A549 (cell line): ENCODE measurements around the gene ZNF350.

Experiments
- BHLHE40 ChIP-seq: IDR thresholded peaks from 2 replicates; pipeline ENCODE4 v1.6.1; 2012; ENCODE audit warnings: low read depth, low read length, inconsistent platforms
- HDAC2 ChIP-seq: fragments of 200-600 bp; sonication (generic); IDR thresholded peaks from 2 replicates; pipeline ENCODE4 v1.6.1; 2016
- HOXB5 ChIP-seq: fragments of 250-450 bp; sonication (Bioruptor Pico); IDR thresholded peaks from 2 replicates; pipeline ENCODE4 v1.5.0; 2020; ENCODE audit warnings: mild to moderate bottlenecking, moderate library complexity
- MAFK ChIP-seq: fragments of 450-650 bp; IDR thresholded peaks from 2 replicates; pipeline ENCODE4 v1.6.1; 2014; ENCODE audit not compliant: partially characterized antibody
- NR3C1 ChIP-seq: fragments of >200 bp; sonication (Bioruptor Twin); formaldehyde crosslinking; IDR thresholded peaks from 3 replicates; pipeline ENCODE4 v1.6.1; 2017
- PHF8 ChIP-seq: fragments of 200-600 bp; sonication (generic); IDR thresholded peaks from 2 replicates; pipeline ENCODE4 v1.6.1; 2016; ENCODE audit warnings: low read depth, mild to moderate bottlenecking, antibody characterized with exemption, moderate library complexity, borderline replicate concordance
- RARB ChIP-seq: fragments of 250-450 bp; sonication (Bioruptor Pico); IDR thresholded peaks from 2 replicates; pipeline ENCODE4 v1.8.0; 2021; ENCODE audit warnings: mild to moderate bottlenecking, moderate library complexity
- RCOR1 ChIP-seq: fragments of 150-350 bp; IDR thresholded peaks from 2 replicates; pipeline ENCODE4 v1.6.1; 2014; ENCODE audit warnings: antibody characterized with exemption, low read length, low read depth
- RFX5 ChIP-seq: fragments of 450-650 bp; IDR thresholded peaks from 2 replicates; pipeline ENCODE4 v1.7.1; 2014; ENCODE audit warnings: antibody characterized with exemption, mild to moderate bottlenecking, moderate library complexity
- ZFP36 ChIP-seq: fragments of 450-650 bp; IDR thresholded peaks from 2 replicates; pipeline ENCODE4 v1.6.1; 2014; ENCODE audit warnings: borderline replicate concordance; ENCODE audit not compliant: partially characterized antibody
- TF ChIP-seq, protein P1 (sequence below): fragments of >200 bp; sonication (Bioruptor Twin); formaldehyde crosslinking; IDR thresholded peaks from 3 replicates; pipeline ENCODE4 v1.5.1; 2016
- TF ChIP-seq, protein P2 (sequence below): fragments of 450-650 bp; IDR thresholded peaks from 2 replicates; pipeline ENCODE4 v1.6.1; 2014; ENCODE audit warnings: antibody characterized with exemption
- TF ChIP-seq, protein P3 (sequence below): fragments of 150-350 bp; IDR thresholded peaks from 2 replicates; pipeline ENCODE4 v1.6.1; 2014; ENCODE audit warnings: low read depth, mild to moderate bottlenecking, low read length

DNA sequence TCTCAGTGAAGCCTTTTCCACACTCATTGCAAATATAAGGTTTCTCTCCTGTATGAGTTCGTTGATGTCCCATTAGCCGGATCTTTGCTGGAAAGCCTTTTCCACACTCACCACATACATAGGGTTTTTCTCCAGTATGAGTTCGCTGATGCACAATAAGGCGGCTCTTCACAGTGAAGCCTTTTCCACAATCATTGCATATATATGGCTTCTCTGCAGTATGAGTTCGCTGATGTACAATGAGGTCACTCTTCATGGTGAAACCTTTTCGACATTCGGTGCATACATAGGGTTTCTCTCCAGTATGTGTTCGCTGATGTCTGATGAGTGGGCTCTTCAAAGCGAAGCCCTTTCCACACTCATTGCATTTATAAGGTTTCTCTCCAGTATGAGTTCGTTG, 6.8 kb upstream of the ZNF350 start:
- TF ChIP-seq, protein P1, sequence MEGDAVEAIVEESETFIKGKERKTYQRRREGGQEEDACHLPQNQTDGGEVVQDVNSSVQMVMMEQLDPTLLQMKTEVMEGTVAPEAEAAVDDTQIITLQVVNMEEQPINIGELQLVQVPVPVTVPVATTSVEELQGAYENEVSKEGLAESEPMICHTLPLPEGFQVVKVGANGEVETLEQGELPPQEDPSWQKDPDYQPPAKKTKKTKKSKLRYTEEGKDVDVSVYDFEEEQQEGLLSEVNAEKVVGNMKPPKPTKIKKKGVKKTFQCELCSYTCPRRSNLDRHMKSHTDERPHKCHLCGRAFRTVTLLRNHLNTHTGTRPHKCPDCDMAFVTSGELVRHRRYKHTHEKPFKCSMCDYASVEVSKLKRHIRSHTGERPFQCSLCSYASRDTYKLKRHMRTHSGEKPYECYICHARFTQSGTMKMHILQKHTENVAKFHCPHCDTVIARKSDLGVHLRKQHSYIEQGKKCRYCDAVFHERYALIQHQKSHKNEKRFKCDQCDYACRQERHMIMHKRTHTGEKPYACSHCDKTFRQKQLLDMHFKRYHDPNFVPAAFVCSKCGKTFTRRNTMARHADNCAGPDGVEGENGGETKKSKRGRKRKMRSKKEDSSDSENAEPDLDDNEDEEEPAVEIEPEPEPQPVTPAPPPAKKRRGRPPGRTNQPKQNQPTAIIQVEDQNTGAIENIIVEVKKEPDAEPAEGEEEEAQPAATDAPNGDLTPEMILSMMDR = no peak
- TF ChIP-seq, protein P2, sequence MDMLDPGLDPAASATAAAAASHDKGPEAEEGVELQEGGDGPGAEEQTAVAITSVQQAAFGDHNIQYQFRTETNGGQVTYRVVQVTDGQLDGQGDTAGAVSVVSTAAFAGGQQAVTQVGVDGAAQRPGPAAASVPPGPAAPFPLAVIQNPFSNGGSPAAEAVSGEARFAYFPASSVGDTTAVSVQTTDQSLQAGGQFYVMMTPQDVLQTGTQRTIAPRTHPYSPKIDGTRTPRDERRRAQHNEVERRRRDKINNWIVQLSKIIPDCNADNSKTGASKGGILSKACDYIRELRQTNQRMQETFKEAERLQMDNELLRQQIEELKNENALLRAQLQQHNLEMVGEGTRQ = no peak
- TF ChIP-seq HDAC2 (no peak), BHLHE40 (no peak), RCOR1 (no peak), ZFP36 (no peak), RARB (CRISPR knock-in tag) (no peak), PHF8 (no peak), MAFK (no peak), RFX5 (no peak), HOXB5 (CRISPR knock-in tag) (no peak), NR3C1 (no peak)
- TF ChIP-seq, protein P3, sequence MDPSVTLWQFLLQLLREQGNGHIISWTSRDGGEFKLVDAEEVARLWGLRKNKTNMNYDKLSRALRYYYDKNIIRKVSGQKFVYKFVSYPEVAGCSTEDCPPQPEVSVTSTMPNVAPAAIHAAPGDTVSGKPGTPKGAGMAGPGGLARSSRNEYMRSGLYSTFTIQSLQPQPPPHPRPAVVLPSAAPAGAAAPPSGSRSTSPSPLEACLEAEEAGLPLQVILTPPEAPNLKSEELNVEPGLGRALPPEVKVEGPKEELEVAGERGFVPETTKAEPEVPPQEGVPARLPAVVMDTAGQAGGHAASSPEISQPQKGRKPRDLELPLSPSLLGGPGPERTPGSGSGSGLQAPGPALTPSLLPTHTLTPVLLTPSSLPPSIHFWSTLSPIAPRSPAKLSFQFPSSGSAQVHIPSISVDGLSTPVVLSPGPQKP = no peak
